Upper lobe of left lung (tissue), 4 donors: ENCODE data around the gene THBS2.

Experiments used
- EP300 ChIP-seq, 4 donors: sonication (generic); formaldehyde crosslinking; IDR thresholded peaks; one replicate each; pipeline ENCODE4 v1.5.1; 2017; ENCODE audit warnings: antibody characterized with exemption in 4 of 4, control low read depth in 2 of 4
- POLR2A ChIP-seq, 4 donors: fragments of 450-650 bp; IDR thresholded peaks; one replicate each; pipeline ENCODE4 v1.5.1; 2016 to 2017; ENCODE audit warnings: antibody characterized with exemption in 4 of 4, mild to moderate bottlenecking in 2 of 4
- POLR2AphosphoS5 ChIP-seq, 2 donors: sonication (generic); formaldehyde crosslinking; IDR thresholded peaks; one replicate each; pipeline ENCODE4 v1.5.1; 2017; ENCODE audit warnings: antibody characterized with exemption in 2 of 2
- TF ChIP-seq, protein P1 (sequence below), 6 experiments: fragments of 450-650 bp in 4 of 6; fragments of 200-600 bp in 2 of 6; sonication (generic) in 2 of 6; IDR thresholded peaks; one replicate each; pipeline ENCODE4 v1.5.1; 2016 to 2019; ENCODE audit warnings: antibody characterized with exemption in 6 of 6

DNA sequence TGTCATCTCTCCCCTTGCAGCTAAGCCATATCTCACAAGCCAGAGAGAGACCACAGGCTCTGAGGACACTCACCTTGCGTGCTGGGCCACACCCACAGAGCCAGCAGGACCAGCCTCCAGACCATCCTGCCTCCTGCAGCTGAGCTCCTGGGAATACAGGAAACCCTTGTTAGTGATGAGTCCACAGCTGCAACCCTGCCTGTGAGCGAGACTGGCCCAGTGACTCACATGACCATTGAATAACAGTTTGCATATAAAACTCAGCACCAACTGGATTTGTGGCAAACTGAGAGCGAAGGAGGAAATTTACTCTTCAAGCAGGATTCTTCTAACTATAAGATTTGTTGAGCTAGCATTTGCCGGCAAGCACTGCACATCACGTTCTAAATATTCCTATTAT is 3.0 kb downstream of the THBS2 start:
- TF ChIP-seq, protein P1, sequence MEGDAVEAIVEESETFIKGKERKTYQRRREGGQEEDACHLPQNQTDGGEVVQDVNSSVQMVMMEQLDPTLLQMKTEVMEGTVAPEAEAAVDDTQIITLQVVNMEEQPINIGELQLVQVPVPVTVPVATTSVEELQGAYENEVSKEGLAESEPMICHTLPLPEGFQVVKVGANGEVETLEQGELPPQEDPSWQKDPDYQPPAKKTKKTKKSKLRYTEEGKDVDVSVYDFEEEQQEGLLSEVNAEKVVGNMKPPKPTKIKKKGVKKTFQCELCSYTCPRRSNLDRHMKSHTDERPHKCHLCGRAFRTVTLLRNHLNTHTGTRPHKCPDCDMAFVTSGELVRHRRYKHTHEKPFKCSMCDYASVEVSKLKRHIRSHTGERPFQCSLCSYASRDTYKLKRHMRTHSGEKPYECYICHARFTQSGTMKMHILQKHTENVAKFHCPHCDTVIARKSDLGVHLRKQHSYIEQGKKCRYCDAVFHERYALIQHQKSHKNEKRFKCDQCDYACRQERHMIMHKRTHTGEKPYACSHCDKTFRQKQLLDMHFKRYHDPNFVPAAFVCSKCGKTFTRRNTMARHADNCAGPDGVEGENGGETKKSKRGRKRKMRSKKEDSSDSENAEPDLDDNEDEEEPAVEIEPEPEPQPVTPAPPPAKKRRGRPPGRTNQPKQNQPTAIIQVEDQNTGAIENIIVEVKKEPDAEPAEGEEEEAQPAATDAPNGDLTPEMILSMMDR (IDR thresholded peaks at IDR 0.05), result no peak
- TF ChIP-seq POLR2A (IDR thresholded peaks at IDR 0.05) (no peak), EP300 (IDR thresholded peaks at IDR 0.05) (no peak), POLR2AphosphoS5 (IDR thresholded peaks at IDR 0.05) (no peak)
